Measurements from ENCODE around the gene C1QTNF7. TPM values are rescaled to one million over a fixed set of nuclear protein-coding genes. Genes with fewer than 3 reads are reported as not detected.

Gene C1QTNF7
- total RNA-seq, 2 donors from 2014 or later: 4.4 to 13.8 TPM

- ATAC-seq: no peak
- intact Hi-C loops (cut with DNase I): no loop called here
- H3K36me3 ChIP-seq (replicated peaks in 1 of 2; ENCODE audit: insufficient read depth in 1 of 2, low read depth in 2 of 2): no peaks in the 10 kb centered on the region
- H3K9me3 ChIP-seq: no peaks in the 10 kb centered on the region
- H3K27me3 ChIP-seq: no peaks in the 10 kb centered on the region
- no peak overlapping the region for H3K4me3 ChIP-seq
- H3K27ac ChIP-seq: no peak overlapping the region
- H3K4me1 ChIP-seq: no peaks in the 10 kb centered on the region
- TF ChIP-seq POLR2A (IDR thresholded peaks at IDR 0.05): no peak
- TF ChIP-seq, protein P1, sequence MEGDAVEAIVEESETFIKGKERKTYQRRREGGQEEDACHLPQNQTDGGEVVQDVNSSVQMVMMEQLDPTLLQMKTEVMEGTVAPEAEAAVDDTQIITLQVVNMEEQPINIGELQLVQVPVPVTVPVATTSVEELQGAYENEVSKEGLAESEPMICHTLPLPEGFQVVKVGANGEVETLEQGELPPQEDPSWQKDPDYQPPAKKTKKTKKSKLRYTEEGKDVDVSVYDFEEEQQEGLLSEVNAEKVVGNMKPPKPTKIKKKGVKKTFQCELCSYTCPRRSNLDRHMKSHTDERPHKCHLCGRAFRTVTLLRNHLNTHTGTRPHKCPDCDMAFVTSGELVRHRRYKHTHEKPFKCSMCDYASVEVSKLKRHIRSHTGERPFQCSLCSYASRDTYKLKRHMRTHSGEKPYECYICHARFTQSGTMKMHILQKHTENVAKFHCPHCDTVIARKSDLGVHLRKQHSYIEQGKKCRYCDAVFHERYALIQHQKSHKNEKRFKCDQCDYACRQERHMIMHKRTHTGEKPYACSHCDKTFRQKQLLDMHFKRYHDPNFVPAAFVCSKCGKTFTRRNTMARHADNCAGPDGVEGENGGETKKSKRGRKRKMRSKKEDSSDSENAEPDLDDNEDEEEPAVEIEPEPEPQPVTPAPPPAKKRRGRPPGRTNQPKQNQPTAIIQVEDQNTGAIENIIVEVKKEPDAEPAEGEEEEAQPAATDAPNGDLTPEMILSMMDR (IDR thresholded peaks at IDR 0.05): no peak
- no peak for DNase-seq
These were observed 60.3 kb downstream of the C1QTNF7 start for GRCh38 chr4:15488136-15488535.

DNA sequence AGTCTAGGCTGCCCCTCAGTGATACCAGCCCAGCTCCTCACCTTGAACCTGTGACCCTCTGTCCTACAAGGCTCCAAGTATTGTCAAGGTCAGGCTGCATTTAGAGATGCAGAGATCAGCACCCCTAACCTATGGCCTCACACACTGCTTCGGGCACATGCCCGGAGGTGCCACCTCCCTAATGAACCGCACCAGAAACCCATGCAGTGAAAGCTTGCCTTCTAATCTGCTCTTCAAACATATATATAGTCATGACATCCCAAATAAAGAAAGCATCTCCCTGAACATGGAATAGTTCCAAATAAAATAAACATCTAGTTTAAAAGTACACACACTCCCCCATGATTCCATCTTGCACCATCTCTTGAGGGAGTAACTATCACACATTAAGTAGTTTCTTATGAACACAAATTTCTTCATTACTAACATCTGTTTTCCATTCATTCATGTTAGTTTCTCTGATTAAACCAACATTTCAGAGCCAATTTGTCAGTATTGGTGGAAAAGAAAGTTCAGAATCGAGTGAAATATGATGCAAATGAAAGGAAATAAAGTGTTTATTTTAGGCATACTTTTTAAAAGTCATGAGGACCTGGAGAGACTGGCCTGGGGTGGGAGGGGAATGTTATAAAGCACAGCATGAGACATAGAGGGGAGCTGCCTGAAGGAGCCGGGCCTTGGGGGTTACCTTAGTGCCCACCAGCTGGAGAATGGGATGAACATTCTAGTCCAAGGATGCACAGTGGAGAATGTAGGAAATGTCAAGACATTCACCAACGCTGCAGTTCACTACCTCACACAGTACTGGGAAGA lies 61.0 kb downstream of the C1QTNF7 start:
- TF ChIP-seq, protein P1 (IDR thresholded peaks at IDR 0.05): no peak
- TF ChIP-seq POLR2A (IDR thresholded peaks at IDR 0.05): no peak
- Histone ChIP-seq H3K4me3 (no peak overlapping the region), H3K36me3 (replicated peaks in 1 of 2; ENCODE audit: insufficient read depth in 1 of 2, low read depth in 2 of 2) (no peaks in the 10 kb centered on the region), H3K9me3 (no peaks in the 10 kb centered on the region), H3K4me1 (no peaks in the 10 kb centered on the region), H3K27me3 (no peaks in the 10 kb centered on the region), H3K27ac (no peak overlapping the region)
- no peak for ATAC-seq
- intact Hi-C loops (cut with DNase I): no loop called here
- DNase-seq: no peak
- 86 to 88% methylated on average over 6 of the region's 6 CpGs for WGBS, 2 donors

GRCh38 chr4:15489551-15489950 lies 61.7 kb downstream of the C1QTNF7 start:
- DNase-seq (no peak), ATAC-seq (no peak)
- Histone ChIP-seq H3K27me3 (no peaks in the 10 kb centered on the region), H3K4me1 (no peaks in the 10 kb centered on the region), H3K4me3 (no peak overlapping the region), H3K36me3 (replicated peaks in 1 of 2; ENCODE audit: insufficient read depth in 1 of 2, low read depth in 2 of 2) (no peaks in the 10 kb centered on the region), H3K27ac (no peak overlapping the region), H3K9me3 (no peaks in the 10 kb centered on the region)
- TF ChIP-seq, protein P1 (IDR thresholded peaks at IDR 0.05): no peak
- no peak for TF ChIP-seq POLR2A (IDR thresholded peaks at IDR 0.05)
- intact Hi-C loops (cut with DNase I): no loop called here
- WGBS, 2 donors: 87 to 95% methylated on average over 2 of the region's 2 CpGs

DNA sequence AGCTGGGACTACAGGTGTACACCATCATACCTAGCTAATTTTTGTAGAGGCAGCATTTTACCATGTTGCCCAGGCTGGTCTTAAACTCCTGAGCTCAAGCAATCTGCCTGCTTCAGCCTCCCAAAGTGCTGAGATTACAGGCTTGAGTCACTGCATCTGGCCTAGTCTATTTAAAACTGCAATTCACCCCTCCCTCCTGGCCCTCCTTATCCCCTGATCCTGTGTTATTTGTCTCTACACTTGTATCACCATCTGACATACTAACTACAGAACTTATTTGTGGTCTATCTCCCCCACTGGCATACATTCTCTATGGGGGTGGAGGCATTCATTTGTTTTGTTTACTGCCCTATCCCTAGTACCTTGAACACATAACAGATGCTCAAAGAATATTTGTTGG lies 65.6 kb downstream of the C1QTNF7 start:
- no peak overlapping the region for H3K27ac ChIP-seq
- intact Hi-C loops (cut with DNase I): no loop called here
- DNase-seq: no peak
- no peak overlapping the region for H3K4me3 ChIP-seq
- TF ChIP-seq, protein P1 (IDR thresholded peaks at IDR 0.05): no peak
- TF ChIP-seq POLR2A (IDR thresholded peaks at IDR 0.05): no peak
- H3K4me1 ChIP-seq: no peaks in the 10 kb centered on the region
- no peaks in the 10 kb centered on the region for H3K27me3 ChIP-seq
- H3K9me3 ChIP-seq: no peaks in the 10 kb centered on the region
- ATAC-seq: no peak
- H3K36me3 ChIP-seq (replicated peaks in 1 of 2; ENCODE audit: insufficient read depth in 1 of 2, low read depth in 2 of 2): no peaks in the 10 kb centered on the region

- Histone ChIP-seq H3K4me3 (no peak overlapping the region), H3K4me1 (no peaks in the 10 kb centered on the region), H3K27me3 (no peaks in the 10 kb centered on the region), H3K9me3 (no peaks in the 10 kb centered on the region), H3K27ac (no peak overlapping the region), H3K36me3 (replicated peaks in 1 of 2; ENCODE audit: insufficient read depth in 1 of 2, low read depth in 2 of 2) (no peaks in the 10 kb centered on the region)
- TF ChIP-seq, protein P1 (IDR thresholded peaks at IDR 0.05): no peak
- WGBS, 2 donors: 82 to 88% methylated on average over 1 of the region's 1 CpG
- DNase-seq (peak in 1 of 4 donors; percentile 9), ATAC-seq (no peak)
- intact Hi-C loops (cut with DNase I): no loop called here
These were observed 67.8 kb downstream of the C1QTNF7 start for GRCh38 chr4:15495621-15496020.

Data from body of pancreas (tissue), 4 donors.